GM19351 (cell line): Measurements from ENCODE around the gene ANK3.

Experiments
- ATAC-seq: cut with Tn5 transposase; IDR thresholded peaks from one replicate; pipeline ENCODE4 v1.9.1; 2021; ENCODE audit warnings: mild to moderate bottlenecking, moderate library complexity; ENCODE audit not compliant: unreplicated experiment

ANK3 gene

GRCh38 chr10:60389413-60390025, at the start of gene ANK3:
TSS of gene ANK3 (minus strand) at chr10:60389875. CDS start at chr10:60389538, 337 bp downstream.
- no peak for ATAC-seq

GRCh38 chr10:60434418-60435046, 44.9 kb upstream of the ANK3 start:
- ATAC-seq, result no peak

- no peak for ATAC-seq
Measured at GRCh38 chr10:60433684-60434083, 44.0 kb upstream of the ANK3 start.

GRCh38 chr10:60430836-60431597, 41.3 kb upstream of the ANK3 start:
- ATAC-seq, result no peak

GRCh38 chr10:60430017-60430416, 40.3 kb upstream of the ANK3 start:
- ATAC-seq, result no peak

- ATAC-seq, result no peak
Measured at GRCh38 chr10:60429084-60429849, 39.6 kb upstream of the ANK3 start.

GRCh38 chr10:60428387-60428737, 38.7 kb upstream of the ANK3 start:
- no peak for ATAC-seq

GRCh38 chr10:60427709-60428386, 38.2 kb upstream of the ANK3 start:
- no peak for ATAC-seq

GRCh38 chr10:60427148-60427547, 37.5 kb upstream of the ANK3 start:
- ATAC-seq, result no peak

- ATAC-seq, result no peak
Measured at GRCh38 chr10:60426425-60426824, 36.8 kb upstream of the ANK3 start.

GRCh38 chr10:60425392-60426110, 35.9 kb upstream of the ANK3 start:
- no peak for ATAC-seq

- ATAC-seq, result no peak
Measured at GRCh38 chr10:60424971-60425370, 35.3 kb upstream of the ANK3 start.

GRCh38 chr10:60423920-60424319, 34.2 kb upstream of the ANK3 start:
- ATAC-seq, result no peak

GRCh38 chr10:60422809-60423208, 33.1 kb upstream of the ANK3 start:
- ATAC-seq, result no peak

- ATAC-seq, result no peak
Measured at GRCh38 chr10:60420991-60421894, 31.6 kb upstream of the ANK3 start.

- no peak for ATAC-seq
Measured at GRCh38 chr10:60419249-60419648, 29.6 kb upstream of the ANK3 start.

- no peak for ATAC-seq
Measured at GRCh38 chr10:60417901-60418300, 28.2 kb upstream of the ANK3 start.

GRCh38 chr10:60417024-60417423, 27.3 kb upstream of the ANK3 start:
- ATAC-seq, result no peak

GRCh38 chr10:60414877-60415585, 25.4 kb upstream of the ANK3 start:
- ATAC-seq, result no peak
